Left renal pelvis (tissue), 4 donors: ENCODE data around the gene COL5A2. TPM values are rescaled to one million over a fixed set of nuclear protein-coding genes. Genes with fewer than 3 reads are reported as not detected.

Experiments
- DNase-seq, 4 donors: peaks; one replicate each; pipeline ENCODE4 v3.0.0-alpha.2; 2013; ENCODE audit warnings: low read depth in 4 of 4, low spot score in 3 of 4
- polyA plus RNA-seq, 4 donors: library from polyadenylated mRNA; unstranded; fragments of 120-200 nt; gene quantifications; one replicate each; pipeline ENCODE4 v1.2.1, GENCODE V29; 2013; ENCODE audit not compliant: insufficient read length in 4 of 4

The COL5A2 gene
- polyA plus RNA-seq, 4 donors = 112 to 428 (median 173) TPM

- DNase-seq = no peak
Observed at GRCh38 chr2:189060096-189060642, 119.4 kb downstream of the COL5A2 start.

- no peak for DNase-seq
Observed at GRCh38 chr2:189057316-189057715, 122.2 kb downstream of the COL5A2 start.

- no peak for DNase-seq
Observed at GRCh38 chr2:189056200-189057106, 123.1 kb downstream of the COL5A2 start.

- DNase-seq = no peak
Observed at GRCh38 chr2:189050165-189050712, 129.3 kb downstream of the COL5A2 start.

- no peak for DNase-seq
Observed at GRCh38 chr2:189049709-189050164, 129.8 kb downstream of the COL5A2 start.

GRCh38 chr2:189048189-189048588 is 131.4 kb downstream of the COL5A2 start:
- no peak for DNase-seq

GRCh38 chr2:189047171-189047888 is 132.2 kb downstream of the COL5A2 start:
- no peak for DNase-seq

GRCh38 chr2:189046320-189046719 is 133.2 kb downstream of the COL5A2 start:
- no peak for DNase-seq

GRCh38 chr2:189045836-189046235 is 133.7 kb downstream of the COL5A2 start:
- DNase-seq = no peak

- no peak for DNase-seq
Observed at GRCh38 chr2:189037518-189037917, 142.0 kb downstream of the COL5A2 start.

- DNase-seq = no peak
Observed at GRCh38 chr2:189024901-189025618, 154.5 kb downstream of the COL5A2 start.

- no peak for DNase-seq
Observed at GRCh38 chr2:189022492-189022891, 157.1 kb downstream of the COL5A2 start.

- DNase-seq = no peak
Observed at GRCh38 chr2:189022053-189022481, 157.5 kb downstream of the COL5A2 start.

- DNase-seq = no peak
Observed at GRCh38 chr2:189020179-189020578, 159.4 kb downstream of the COL5A2 start.

- DNase-seq = no peak
Observed at GRCh38 chr2:189018631-189019030, 160.9 kb downstream of the COL5A2 start.

- DNase-seq = no peak
Observed at GRCh38 chr2:189016311-189016861, 163.2 kb downstream of the COL5A2 start.

- DNase-seq = no peak
Observed at GRCh38 chr2:189015359-189015758, 164.2 kb downstream of the COL5A2 start.

GRCh38 chr2:189014449-189015138 is 165.0 kb downstream of the COL5A2 start:
- DNase-seq = no peak

GRCh38 chr2:189013671-189014448 is 165.7 kb downstream of the COL5A2 start:
- DNase-seq = no peak
